AG08395 (cell line): ENCODE results near the gene FAM43A.

Source experiments
- DNase-seq: peaks from one replicate; pipeline ENCODE4 v3.0.0; 2012; ENCODE audit warnings: mixed read lengths, low spot score

FAM43A gene

GRCh38 chr3:194685718-194686413 is at the start of gene FAM43A:
Gene FAM43A (plus strand): TSS chr3:194685883. CDS start chr3:194686827, 944 bp downstream.
- DNase-seq: peak; percentile 96

GRCh38 chr3:194637066-194637465 is 48.6 kb upstream of the FAM43A start:
- DNase-seq: no peak

GRCh38 chr3:194637541-194638400 is 47.9 kb upstream of the FAM43A start:
- DNase-seq: no peak

- DNase-seq: no peak
Measured at GRCh38 chr3:194638991-194639605, 46.6 kb upstream of the FAM43A start.

- DNase-seq: no peak
Measured at GRCh38 chr3:194640829-194641228, 44.9 kb upstream of the FAM43A start.

GRCh38 chr3:194642769-194643168 is 42.9 kb upstream of the FAM43A start:
- no peak for DNase-seq

GRCh38 chr3:194647747-194648146 is 37.9 kb upstream of the FAM43A start:
- no peak for DNase-seq

- no peak for DNase-seq
Measured at GRCh38 chr3:194654443-194654842, 31.2 kb upstream of the FAM43A start.

GRCh38 chr3:194657439-194657838 is 28.2 kb upstream of the FAM43A start:
- DNase-seq: no peak

- no peak for DNase-seq
Measured at GRCh38 chr3:194658477-194659242, 27.0 kb upstream of the FAM43A start.

GRCh38 chr3:194659778-194660177 is 25.9 kb upstream of the FAM43A start:
- DNase-seq: no peak

- no peak for DNase-seq
Measured at GRCh38 chr3:194661374-194661773, 24.3 kb upstream of the FAM43A start.

- DNase-seq: no peak
Measured at GRCh38 chr3:194661946-194662345, 23.7 kb upstream of the FAM43A start.

GRCh38 chr3:194664857-194665256 is 20.8 kb upstream of the FAM43A start:
- no peak for DNase-seq

- DNase-seq: no peak
Measured at GRCh38 chr3:194667363-194667762, 18.3 kb upstream of the FAM43A start.

GRCh38 chr3:194671511-194671899 is 14.2 kb upstream of the FAM43A start:
- peak; percentile 57 for DNase-seq

- DNase-seq: peak; percentile 93
Measured at GRCh38 chr3:194671900-194672808, 13.5 kb upstream of the FAM43A start, which contains the start of gene LSG1. Gene LSG1 (minus strand): TSS chr3:194672191. CDS start chr3:194672162, 29 bp downstream.

GRCh38 chr3:194672876-194673275 is 12.8 kb upstream of the FAM43A start:
- DNase-seq: no peak

- DNase-seq: no peak
Measured at GRCh38 chr3:194673761-194674160, 11.9 kb upstream of the FAM43A start.

GRCh38 chr3:194675081-194675640 is 10.5 kb upstream of the FAM43A start:
- no peak for DNase-seq

- no peak for DNase-seq
Measured at GRCh38 chr3:194675680-194676079, 10.0 kb upstream of the FAM43A start.
